AG20443 (cell line): ENCODE measurements around the gene KLRC3.
"Not testable (repeated sequence)": the region's sequence is repeated elsewhere in the genome, so short reads cannot be mapped to it uniquely, and the experiment has no call there.

Experiments
- DNase-seq: peaks from one replicate; pipeline ENCODE4 v3.0.0; 2012; ENCODE audit warnings: low spot score, mixed read lengths

KLRC3 gene

GRCh38 chr12:10420334-10420733, at the start of gene KLRC3:
Gene KLRC3, minus strand, starts transcription at chr12:10420595. Its CDS starts 45 bp downstream, at chr12:10420550.
- not testable (repeated sequence) for DNase-seq

- DNase-seq = no peak
Measured at GRCh38 chr12:10469701-10470100, 49.3 kb upstream of the KLRC3 start.

GRCh38 chr12:10466311-10466710, 45.9 kb upstream of the KLRC3 start:
- DNase-seq = no peak

- DNase-seq = no peak
Measured at GRCh38 chr12:10457760-10458159, 37.4 kb upstream of the KLRC3 start.

- no peak for DNase-seq
Measured at GRCh38 chr12:10456856-10457255, 36.5 kb upstream of the KLRC3 start.

GRCh38 chr12:10455766-10456165, 35.4 kb upstream of the KLRC3 start:
- DNase-seq = no peak

- no peak for DNase-seq
Measured at GRCh38 chr12:10454531-10454930, 34.1 kb upstream of the KLRC3 start.

- DNase-seq = no peak
Measured at GRCh38 chr12:10453156-10453555, 32.8 kb upstream of the KLRC3 start, which contains the start of gene KLRC1. Gene KLRC1, minus strand, starts transcription at chr12:10453377. Its CDS starts 2,221 bp downstream, at chr12:10451156.

- DNase-seq = no peak
Measured at GRCh38 chr12:10448236-10448635, 27.8 kb upstream of the KLRC3 start.

GRCh38 chr12:10446052-10446451, 25.7 kb upstream of the KLRC3 start:
- DNase-seq = not testable (repeated sequence)

- DNase-seq = not testable (repeated sequence)
Measured at GRCh38 chr12:10441144-10441543, 20.7 kb upstream of the KLRC3 start.

- not testable (repeated sequence) for DNase-seq
Measured at GRCh38 chr12:10439608-10440274, 19.3 kb upstream of the KLRC3 start.

GRCh38 chr12:10437601-10438000, 17.2 kb upstream of the KLRC3 start:
- DNase-seq = not testable (repeated sequence)

- DNase-seq = not testable (repeated sequence)
Measured at GRCh38 chr12:10435816-10436215, 15.4 kb upstream of the KLRC3 start, which contains the start of gene KLRC2. Gene KLRC2, minus strand, starts transcription at chr12:10436010. Its CDS starts 24 bp downstream, at chr12:10435986.

GRCh38 chr12:10430623-10431022, 10.2 kb upstream of the KLRC3 start:
- DNase-seq = not testable (repeated sequence)

GRCh38 chr12:10425938-10426337, 5.5 kb upstream of the KLRC3 start:
- DNase-seq = not testable (repeated sequence)

GRCh38 chr12:10424260-10424899, 4.0 kb upstream of the KLRC3 start:
- DNase-seq = not testable (repeated sequence)

- DNase-seq = not testable (repeated sequence)
Measured at GRCh38 chr12:10422159-10422558, 1.8 kb upstream of the KLRC3 start.

- DNase-seq = no peak
Measured at GRCh38 chr12:10409392-10409791, 11.0 kb downstream of the KLRC3 start, which contains the start of gene KLRC4. Gene KLRC4, minus strand, starts transcription at chr12:10409757. Its CDS starts 182 bp downstream, at chr12:10409575.

- DNase-seq = no peak
Measured at GRCh38 chr12:10408842-10409241, 11.6 kb downstream of the KLRC3 start.

GRCh38 chr12:10406725-10407124, 13.7 kb downstream of the KLRC3 start:
- no peak for DNase-seq

GRCh38 chr12:10405294-10405693, 15.1 kb downstream of the KLRC3 start:
- DNase-seq = no peak

GRCh38 chr12:10404798-10405197, 15.6 kb downstream of the KLRC3 start:
- no peak for DNase-seq
